NCI-H2081 treated with DMSO at 0.1 percent for 48 hours (cell line): ENCODE results near the gene PPP2R2C.

ENCODE experiments used
- DNase-seq: peaks from one replicate; lab custom pipeline; 2025; lab: John Stamatoyannopoulos, UW

The PPP2R2C gene

GRCh38 chr4:6378493-6379445 is 93.6 kb downstream of the PPP2R2C start:
- DNase-seq, result no peak

DNA sequence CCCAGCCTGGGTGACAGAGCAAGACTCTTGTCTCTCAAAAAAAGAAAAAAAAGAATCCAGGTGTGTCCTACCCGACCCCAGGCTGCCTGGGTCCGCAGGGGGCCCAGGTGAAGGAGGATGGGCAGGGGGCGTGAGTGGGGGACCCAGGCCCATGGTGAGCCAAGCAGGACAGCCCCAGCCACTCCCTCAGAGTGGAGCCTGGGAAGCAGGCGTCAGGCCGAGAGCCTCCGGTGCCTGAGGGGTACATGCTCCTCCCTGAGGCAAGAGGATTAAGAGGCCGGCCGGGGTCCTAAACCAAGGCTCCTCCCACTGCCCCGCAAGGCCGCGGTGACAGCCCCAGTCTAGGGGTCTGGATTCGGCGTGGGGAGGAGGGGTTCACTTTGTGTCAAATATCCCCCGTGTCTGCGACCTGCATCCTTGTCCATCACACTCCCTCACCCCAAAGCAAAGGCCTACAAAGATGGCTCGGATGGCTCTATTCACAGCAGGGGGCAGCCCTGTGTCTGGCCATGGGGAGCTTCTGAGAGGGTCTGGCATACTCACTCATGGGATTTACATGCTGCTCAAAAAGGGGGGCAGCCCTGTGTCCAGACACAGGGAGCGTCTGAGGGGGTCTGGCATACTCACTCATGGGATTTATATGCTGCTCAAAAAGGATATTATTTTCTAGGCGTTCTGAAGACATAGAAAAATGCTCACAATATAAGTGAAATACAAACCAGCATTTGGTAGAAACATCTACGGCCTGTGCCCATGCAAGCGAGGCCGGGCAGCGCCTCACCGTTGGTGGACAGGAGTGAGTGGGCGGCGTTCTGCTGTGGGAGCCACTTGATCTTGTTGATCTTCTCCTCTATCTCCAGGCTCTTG is 94.6 kb downstream of the PPP2R2C start:
- DNase-seq, result no peak

DNA sequence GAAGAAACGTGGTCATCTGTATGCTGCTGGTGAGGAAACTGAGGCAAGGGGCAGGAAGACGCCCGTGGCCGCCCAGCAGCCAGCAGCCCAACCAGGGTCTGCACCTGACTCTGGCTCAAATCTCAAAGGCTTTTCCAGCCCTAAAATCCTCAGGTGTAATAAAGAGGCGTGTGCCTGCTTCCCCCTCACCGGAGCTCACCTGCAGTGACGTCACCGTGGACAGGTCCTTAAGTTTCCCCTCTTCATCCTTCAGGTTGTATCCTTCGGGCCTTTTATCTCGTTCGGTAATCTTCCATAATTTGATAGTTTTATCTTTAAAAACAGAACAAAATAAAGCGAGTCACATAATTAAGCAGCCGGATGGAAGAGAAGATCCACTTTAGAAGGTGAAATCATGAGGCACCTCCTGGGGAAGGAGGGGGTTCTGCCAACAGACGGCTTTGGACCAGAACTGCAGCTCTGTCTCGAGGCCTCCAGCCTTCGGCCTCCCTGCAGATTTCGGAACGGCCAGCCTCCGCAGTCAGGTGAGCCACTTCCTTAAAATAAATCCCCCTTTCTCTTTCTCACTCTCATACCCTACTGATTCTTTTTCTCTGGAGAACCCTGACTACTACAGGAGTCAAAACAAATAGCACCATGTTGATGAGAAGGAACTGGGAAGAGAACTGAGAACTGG is 96.7 kb downstream of the PPP2R2C start:
- no peak for DNase-seq

DNA sequence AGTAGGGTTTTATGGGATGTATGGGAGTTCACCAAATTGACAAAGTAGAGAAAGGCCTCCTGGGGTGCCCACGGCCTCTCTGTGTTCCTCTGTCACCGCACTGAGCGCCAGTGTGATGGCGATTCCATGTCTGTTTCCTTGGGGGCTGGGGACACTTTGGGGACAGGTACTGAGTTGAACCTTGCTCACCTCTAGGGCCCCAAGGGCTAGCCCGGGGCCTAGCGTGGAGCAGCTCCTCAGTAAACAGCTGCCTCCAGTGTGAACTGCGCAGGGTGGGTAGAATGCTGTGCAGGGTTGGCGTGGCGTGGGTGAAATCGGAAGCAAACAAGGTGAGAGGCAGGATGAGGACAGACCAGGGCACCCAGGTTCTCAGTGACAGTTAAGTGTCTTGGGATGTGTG is 97.8 kb downstream of the PPP2R2C start:
- DNase-seq, result no peak

DNA sequence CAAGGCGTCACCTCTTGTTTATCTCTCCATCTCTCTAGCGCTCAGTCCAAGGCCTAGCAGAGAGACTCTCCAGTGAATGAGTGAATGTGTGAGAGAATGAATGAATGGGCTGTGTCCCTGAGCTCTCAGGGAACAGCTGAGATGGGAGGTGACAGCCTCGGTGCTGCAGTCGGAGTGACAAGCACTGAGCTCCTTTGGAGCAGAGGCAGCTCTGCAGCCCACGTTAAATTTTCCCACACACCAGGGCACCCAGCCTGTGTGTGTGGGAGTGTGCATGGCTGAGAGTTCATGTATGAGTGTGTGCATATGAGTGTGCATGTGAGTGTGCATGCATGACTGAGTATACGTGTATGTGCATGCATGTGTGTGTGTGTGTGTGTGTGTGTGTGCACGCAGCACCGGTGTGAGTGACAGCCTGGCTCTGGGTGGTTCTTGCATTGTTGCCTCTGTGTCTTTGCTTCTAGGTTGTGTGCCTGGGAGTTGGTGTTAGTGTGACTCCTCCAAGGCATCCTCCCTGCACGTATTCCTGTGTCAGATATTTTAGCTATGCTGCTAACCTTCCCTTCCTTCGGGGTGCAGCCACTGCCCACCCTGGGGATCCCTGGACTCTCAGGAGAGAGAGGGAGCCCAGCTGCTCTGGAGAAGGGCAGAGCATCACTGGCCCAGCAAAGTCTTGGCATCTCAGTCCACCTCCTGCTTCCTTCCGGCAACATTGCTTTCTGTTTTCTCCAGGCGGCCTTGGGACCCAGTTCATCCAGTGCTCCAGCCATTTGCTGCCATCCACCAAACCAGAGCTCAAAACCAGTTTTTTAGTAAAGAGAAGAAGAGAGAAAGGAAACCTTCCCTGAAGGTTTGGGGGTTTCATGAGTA is 98.6 kb downstream of the PPP2R2C start:
- DNase-seq, result no peak

- no peak for DNase-seq
Measured at GRCh38 chr4:6372649-6373525, 99.5 kb downstream of the PPP2R2C start.

DNA sequence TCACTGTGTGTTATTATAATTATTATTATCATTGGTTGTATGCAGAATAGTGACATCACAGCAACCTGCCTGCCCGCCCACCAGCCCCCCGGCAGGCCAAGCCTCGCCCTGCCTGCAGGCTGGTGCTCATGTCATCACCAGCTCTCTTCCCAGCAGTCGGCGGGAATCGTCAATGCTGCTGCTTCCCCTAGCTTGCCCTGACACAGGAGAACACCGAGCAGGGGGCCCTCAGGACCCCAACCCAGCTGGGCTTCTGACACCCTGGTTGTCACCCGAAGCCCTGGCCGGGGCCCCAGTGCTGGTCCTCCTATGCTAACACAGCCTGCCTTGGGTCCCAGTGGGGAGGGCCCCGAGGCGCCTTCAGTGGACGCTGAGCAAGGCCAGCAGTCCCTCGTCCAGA is 100.6 kb downstream of the PPP2R2C start:
- DNase-seq, result no peak

GRCh38 chr4:6371271-6371670 is 101.1 kb downstream of the PPP2R2C start:
- no peak for DNase-seq

DNA sequence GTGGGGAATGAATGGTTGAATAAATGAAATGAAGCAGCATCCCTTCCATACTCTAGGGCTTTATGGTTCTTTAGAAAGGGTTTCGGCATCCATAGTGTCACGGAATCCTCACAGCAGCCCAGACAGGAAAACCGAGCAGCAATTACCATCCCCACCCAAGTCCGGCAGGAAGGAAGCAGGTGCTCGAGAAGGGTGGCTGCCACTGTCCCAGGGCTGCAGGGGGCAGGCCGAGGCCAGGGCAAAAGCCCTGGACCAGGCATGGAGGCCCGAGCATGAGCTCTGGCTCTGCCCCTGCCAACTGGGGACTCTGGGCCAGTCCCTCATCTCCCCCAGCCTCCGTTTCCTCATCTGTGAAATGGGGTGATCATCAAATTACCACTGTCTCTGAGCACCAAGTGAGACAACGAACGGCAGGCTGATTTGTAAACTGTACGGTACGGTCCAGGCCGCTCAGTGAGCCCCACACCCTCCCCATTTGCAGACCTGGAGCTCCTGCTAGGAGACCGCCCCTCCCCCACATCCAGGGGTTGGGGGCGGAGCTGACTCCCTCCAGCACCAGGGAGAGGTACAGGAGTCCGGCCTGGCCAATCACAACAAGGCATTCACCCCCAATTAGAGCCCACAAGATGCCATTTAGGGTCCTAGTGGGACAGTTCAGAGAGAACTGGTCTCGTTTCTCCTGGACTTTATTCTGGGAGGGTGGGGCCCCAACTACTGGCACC is 102.3 kb downstream of the PPP2R2C start:
- DNase-seq, result no peak

DNA sequence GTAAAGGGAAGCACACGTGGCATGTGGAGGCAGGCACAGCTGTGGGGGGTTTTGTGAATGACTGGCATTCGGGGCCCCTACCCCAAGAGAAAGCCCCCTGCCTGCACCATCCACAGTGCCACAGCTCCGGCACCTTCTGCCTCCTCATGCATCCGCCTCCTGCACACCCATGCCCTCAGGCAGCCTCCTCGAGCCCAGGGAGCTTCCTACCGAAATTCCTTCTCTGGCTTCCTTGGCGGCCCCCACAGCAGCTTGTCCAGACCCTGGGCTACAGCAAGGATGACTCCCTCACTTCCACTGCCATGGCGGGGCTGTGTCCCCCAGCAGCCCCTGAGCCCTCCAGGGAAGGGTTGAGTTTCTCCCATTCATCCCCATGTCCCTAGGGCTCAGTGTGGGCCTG is 102.9 kb downstream of the PPP2R2C start:
- no peak for DNase-seq

- DNase-seq, result no peak
Measured at GRCh38 chr4:6369035-6369434, 103.4 kb downstream of the PPP2R2C start.

- DNase-seq, result no peak
Measured at GRCh38 chr4:6368601-6369000, 103.8 kb downstream of the PPP2R2C start.

DNA sequence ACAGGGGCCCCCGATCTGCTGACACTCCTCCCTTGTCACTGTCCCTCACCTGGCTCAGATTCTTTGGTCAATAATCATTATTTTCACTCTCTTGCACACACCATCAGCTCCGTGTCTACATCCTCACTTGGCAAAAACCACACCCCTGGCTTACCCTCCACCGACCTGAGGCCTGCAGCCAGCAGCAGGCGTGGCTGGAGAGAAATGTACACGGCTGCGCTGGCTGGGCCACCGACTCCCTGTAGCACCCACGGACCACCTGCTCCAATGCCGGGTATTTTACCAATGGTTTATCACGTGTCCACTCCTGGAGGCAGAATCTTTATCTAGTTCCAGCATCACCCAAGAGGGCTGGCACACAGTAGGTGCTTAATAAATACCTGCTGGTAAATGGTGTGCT is 104.3 kb downstream of the PPP2R2C start:
- no peak for DNase-seq

GRCh38 chr4:6367371-6367851 is 105.0 kb downstream of the PPP2R2C start:
- DNase-seq, result peak; percentile 41

DNA sequence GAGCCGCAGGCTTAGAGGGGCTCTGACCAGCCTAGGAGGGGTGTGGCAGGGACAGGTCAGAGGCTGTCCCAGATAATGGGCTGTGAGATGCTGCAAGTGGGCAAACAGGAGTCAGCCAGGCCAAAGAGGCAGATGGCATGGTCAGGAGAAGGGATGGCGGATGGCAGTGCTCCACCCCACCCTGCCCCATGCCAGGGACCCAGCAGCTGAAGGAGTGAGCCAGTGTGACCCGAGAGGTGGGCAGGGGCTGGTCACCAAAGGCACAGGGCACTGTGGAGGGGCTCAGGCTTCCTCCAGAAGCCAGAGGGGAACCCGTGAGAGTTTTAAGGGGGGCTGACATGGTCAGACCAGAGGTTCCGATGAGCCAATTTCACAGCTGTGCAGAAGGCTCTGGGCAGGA is 105.8 kb downstream of the PPP2R2C start:
- DNase-seq, result no peak

GRCh38 chr4:6365545-6366086 is 106.8 kb downstream of the PPP2R2C start:
- DNase-seq, result no peak

GRCh38 chr4:6364581-6364980 is 107.8 kb downstream of the PPP2R2C start:
- no peak for DNase-seq

GRCh38 chr4:6364146-6364545 is 108.3 kb downstream of the PPP2R2C start:
- no peak for DNase-seq

GRCh38 chr4:6362896-6363295 is 109.5 kb downstream of the PPP2R2C start:
- no peak for DNase-seq
